GM21360 (cell line): ENCODE data around the gene ELAC1.

Experiments
- ATAC-seq: cut with Tn5 transposase; IDR thresholded peaks from one replicate; pipeline ENCODE4 v1.9.1; 2021; ENCODE audit warnings: mild to moderate bottlenecking, moderate library complexity; ENCODE audit not compliant: unreplicated experiment

Gene ELAC1

GRCh38 chr18:51017140-51017879 is 49.5 kb downstream of the ELAC1 start:
- no peak for ATAC-seq

GRCh38 chr18:51020536-51020935 is 52.7 kb downstream of the ELAC1 start:
- no peak for ATAC-seq

GRCh38 chr18:51021226-51021965 is 53.6 kb downstream of the ELAC1 start:
- no peak for ATAC-seq

- no peak for ATAC-seq
Observed at GRCh38 chr18:51025512-51025911, 57.7 kb downstream of the ELAC1 start.

GRCh38 chr18:51028201-51028805 is 60.5 kb downstream of the ELAC1 start:
- ATAC-seq = no peak

- ATAC-seq = no peak
Observed at GRCh38 chr18:51029378-51029693, 61.5 kb downstream of the ELAC1 start.

GRCh38 chr18:51029694-51030536 is 62.1 kb downstream of the ELAC1 start, which contains the start of gene SMAD4:
Gene SMAD4, plus strand, starts transcription at chr18:51030213. Its CDS starts 16,834 bp downstream, at chr18:51047047.
- peak; percentile 62 for ATAC-seq

GRCh38 chr18:51030537-51031258 is 62.9 kb downstream of the ELAC1 start:
- peak; percentile 52 for ATAC-seq

- ATAC-seq = no peak
Observed at GRCh38 chr18:51032193-51032592, 64.4 kb downstream of the ELAC1 start.

- no peak for ATAC-seq
Observed at GRCh38 chr18:51037230-51037629, 69.4 kb downstream of the ELAC1 start.
